Endothelial cell of umbilical vein (primary cell): ENCODE results near the gene SMOC2. TPM values are rescaled to one million over a fixed set of nuclear protein-coding genes. Genes with fewer than 3 reads are reported as not detected.

Experiments
- BruUV-seq: library from RNA; stranded (reverse); fragments of 400-500 nt; replicated peaks from 2 replicates; lab custom pipeline; 2021; lab: Mats Ljungman, UMichigan
- CTCF ChIA-PET: fragments of 300-600, 350-600 bp; sonication (Branson Sonifier 250); formaldehyde crosslinking; loops from one replicate; lab custom pipeline; 2021; ENCODE audit warnings: antibody characterized with exemption, inconsistent platforms; lab: Charles Lee
- POLR2A ChIA-PET: fragments of 300-600, 350-600 bp; sonication (Branson Sonifier 250); formaldehyde crosslinking; loops from one replicate; lab custom pipeline; 2021; ENCODE audit warnings: antibody characterized with exemption, inconsistent platforms; lab: Charles Lee
- DNase-seq: peaks from one replicate; pipeline ENCODE4 v3.0.0-alpha.2; 2011; ENCODE audit warnings: low read depth, low spot score
- FAIRE-seq: peaks from 2 replicates; lab custom pipeline; 2011; peaks lifted over from hg19 to GRCh38; lab: Jason Lieb, UNC
- H2AFZ ChIP-seq: 2 replicates; pipeline ENCODE4 v1.6.0; 2012; ENCODE audit warnings: low read depth, low read length, control low read depth, inconsistent platforms
- H3K27ac ChIP-seq: 2 replicates; pipeline ENCODE4 v1.5.1; 2011; ENCODE audit warnings: low read depth, mild to moderate bottlenecking, control low read depth, low read length, moderate library complexity; ENCODE audit not compliant: insufficient read depth
- H3K27me3 ChIP-seq, 2 experiments: 2 replicates each; pipeline versions ENCODE4 v1.6.0 to v1.6.1; 2011; ENCODE audit warnings: low read length in 2 of 2, mixed read lengths in 1 of 2; ENCODE audit not compliant: control insufficient read depth in 2 of 2, insufficient read depth in 2 of 2
- H3K36me3 ChIP-seq, 2 experiments: 2 replicates in 1 of 2; 3 replicates in 1 of 2; pipeline ENCODE4 v1.5.1; 2011; ENCODE audit warnings: low read length in 2 of 2, mild to moderate bottlenecking in 1 of 2, moderate library complexity in 1 of 2; ENCODE audit not compliant: control insufficient read depth in 2 of 2, insufficient read depth in 2 of 2; ENCODE audit errors: extremely low read depth in 1 of 2
- H3K4me1 ChIP-seq: 3 replicates; pipeline ENCODE4 v1.5.1; 2011; ENCODE audit warnings: mild to moderate bottlenecking, low read length; ENCODE audit not compliant: control insufficient read depth, insufficient read depth; ENCODE audit errors: extremely low read depth
- H3K4me2 ChIP-seq: 2 replicates; pipeline ENCODE4 v1.6.1; 2011; ENCODE audit warnings: low read length, control low read depth, mixed read lengths; ENCODE audit not compliant: insufficient read depth
- H3K4me3 ChIP-seq, 3 experiments: fragments of 200-600 bp in 1 of 3; sonication (generic), shearing (Covaris generic) in 1 of 3; replicated peaks in 1 of 3; 2 replicates each; pipeline ENCODE4 v1.5.1; 2011 to 2016; ENCODE audit warnings: control low read depth in 3 of 3, low read length in 3 of 3, mild to moderate bottlenecking in 2 of 3, inconsistent platforms in 1 of 3, low read depth in 1 of 3, moderate library complexity in 1 of 3; ENCODE audit not compliant: insufficient read depth in 1 of 3
- H3K79me2 ChIP-seq: 2 replicates; pipeline ENCODE4 v1.6.0; 2012; ENCODE audit warnings: low read length, inconsistent platforms; ENCODE audit not compliant: control insufficient read depth, insufficient read depth
- H3K9ac ChIP-seq: replicated peaks from 2 replicates; pipeline ENCODE3; 2011; ENCODE audit warnings: low read length, control low read depth; ENCODE audit not compliant: insufficient read depth; ENCODE audit errors: extremely low read depth
- H3K9me1 ChIP-seq: replicated peaks from 3 replicates; pipeline ENCODE4 v1.6.0; 2011; ENCODE audit warnings: mild to moderate bottlenecking, low read length; ENCODE audit not compliant: control insufficient read depth, insufficient read depth; ENCODE audit errors: extremely low read depth
- H3K9me3 ChIP-seq: replicated peaks from 2 replicates; pipeline ENCODE4 v1.5.1; 2012; ENCODE audit warnings: low read length, inconsistent platforms; ENCODE audit not compliant: control insufficient read depth, insufficient read depth
- H4K20me1 ChIP-seq: replicated peaks from 2 replicates; pipeline ENCODE3; 2011; ENCODE audit warnings: mild to moderate bottlenecking, low read length; ENCODE audit not compliant: control insufficient read depth, insufficient read depth; ENCODE audit errors: extremely low read depth
- CTCF ChIP-seq, 2 donors: IDR thresholded peaks; 1 replicate in 1 of 2; 2 replicates in 1 of 2; pipeline ENCODE4 v1.5.1; 2011; ENCODE audit warnings: low read length in 2 of 2, mild to moderate bottlenecking in 2 of 2, moderate library complexity in 2 of 2, control low read depth in 1 of 2, inconsistent platforms in 1 of 2, low read depth in 1 of 2; ENCODE audit not compliant: insufficient read depth in 1 of 2; ENCODE audit errors: extremely low read depth in 1 of 2
- EZH2 ChIP-seq: IDR thresholded peaks from 2 replicates; pipeline ENCODE4 v1.6.1; 2012; ENCODE audit warnings: borderline replicate concordance, low read depth, mild to moderate bottlenecking, moderate library complexity, low read length, inconsistent platforms; ENCODE audit not compliant: severe bottlenecking
- FOS ChIP-seq: IDR thresholded peaks from 2 replicates; pipeline ENCODE4 v1.6.1; 2011; ENCODE audit warnings: mild to moderate bottlenecking, low read length, moderate library complexity, borderline replicate concordance; ENCODE audit not compliant: insufficient read depth
- GATA2 ChIP-seq: IDR thresholded peaks from 2 replicates; pipeline ENCODE4 v1.7.0; 2011; ENCODE audit warnings: low read depth, mild to moderate bottlenecking, moderate library complexity, mixed read lengths, low read length; ENCODE audit not compliant: insufficient read length, insufficient read depth
- JUN ChIP-seq: IDR thresholded peaks from 2 replicates; pipeline ENCODE4 v1.6.1; 2011; ENCODE audit warnings: borderline replicate concordance, low read depth; ENCODE audit not compliant: insufficient read length, insufficient read depth
- MAX ChIP-seq: IDR thresholded peaks from 2 replicates; pipeline ENCODE4 v1.6.1; 2011; ENCODE audit not compliant: insufficient read depth, insufficient read length
- MYC ChIP-seq: IDR thresholded peaks from one replicate; pipeline ENCODE4 v1.6.1; 2011; ENCODE audit warnings: mild to moderate bottlenecking, low read depth, low read length
- POLR2A ChIP-seq: IDR thresholded peaks from 2 replicates; pipeline ENCODE4 v1.6.1; 2012; ENCODE audit warnings: low read depth, mild to moderate bottlenecking, control low read depth, low read length
- POLR2AphosphoS5 ChIP-seq: IDR thresholded peaks from 2 replicates; pipeline ENCODE4 v1.6.1; 2012; ENCODE audit warnings: low read depth, mild to moderate bottlenecking, control low read depth, low read length, moderate library complexity; ENCODE audit not compliant: insufficient read depth
- dilution Hi-C: fragments of 300-500 bp; cut with MboI; formaldehyde crosslinking; loops from one replicate; pipeline ENCODE4 v1.15.0; 2019; ENCODE audit warnings: low sequenced_read_pairs; ENCODE audit not compliant: extremely low pct_ligation_motif_present
- intact Hi-C: fragments of 100-400 bp; cut with micrococcal nuclease; formaldehyde crosslinking; loops from one replicate; pipeline ENCODE4 v1.10.0; 2022
- polyA plus RNA-seq, 4 experiments: library from polyadenylated mRNA; depleted of rRNA in 3 of 4; stranded (reverse) in 3 of 4; unstranded in 1 of 4; fragments of >200 nt; gene quantifications; 2 replicates each; pipeline versions ENCODE4 v1.2.1 to v1.2.3, GENCODE V29; 2011 to 2012; ENCODE audit warnings: missing spikeins in 1 of 4
- total RNA-seq: library from RNA; stranded (reverse); gene quantifications from 2 replicates; pipeline ENCODE4 v1.2.3, GENCODE V29; 2021

Gene SMOC2
- total and polyA plus RNA-seq, 2 donors (not counting 3 experiments of a cell fraction or from before 2014, with no cell fraction given): not detected

GRCh38 chr6:168708526-168708925 lies 267.5 kb downstream of the SMOC2 start:
- BruUV-seq: no TSS peak
- FAIRE-seq (no peak), DNase-seq (no peak)
- dilution Hi-C loops: no loop called here
- Histone ChIP-seq H4K20me1 (no peaks in the 10 kb centered on the region), H3K9me3 (peaks cover 8% of the 10 kb centered on the region), H3K79me2 (no peaks in the 10 kb centered on the region), H3K36me3 (no peaks in the 10 kb centered on the region), H3K27ac (no peak overlapping the region), H3K4me1 (no peaks in the 10 kb centered on the region), H3K9me1 (no peaks in the 10 kb centered on the region), H3K27me3 (no peaks in the 10 kb centered on the region), H3K9ac (no peak overlapping the region), H2AFZ (no peak overlapping the region), H3K4me2 (no peak overlapping the region), H3K4me3 (no peak overlapping the region)
- ChIA-PET POLR2A (no interaction called here), CTCF (no interaction called here)
- intact Hi-C loops: no loop called here
- TF ChIP-seq MAX: no peak
- no peak for TF ChIP-seq POLR2AphosphoS5
- no peak for TF ChIP-seq GATA2

- Histone ChIP-seq H3K36me3 (no peaks in the 10 kb centered on the region), H3K4me1 (no peaks in the 10 kb centered on the region), H2AFZ (no peak overlapping the region), H3K79me2 (no peaks in the 10 kb centered on the region), H4K20me1 (no peaks in the 10 kb centered on the region), H3K27me3 (no peaks in the 10 kb centered on the region), H3K4me3 (no peak overlapping the region), H3K4me2 (no peak overlapping the region), H3K9me3 (peaks cover 8% of the 10 kb centered on the region), H3K27ac (no peak overlapping the region), H3K9me1 (no peaks in the 10 kb centered on the region), H3K9ac (no peak overlapping the region)
- ChIA-PET POLR2A (no interaction called here), CTCF (no interaction called here)
- no peak for TF ChIP-seq JUN
- TF ChIP-seq MAX: no peak
- TF ChIP-seq POLR2AphosphoS5: no peak
- TF ChIP-seq POLR2A: no peak
- TF ChIP-seq FOS: no peak
- no peak for TF ChIP-seq CTCF (IDR thresholded peaks at IDR 0.05; ENCODE audit: extremely low read depth in 1 of 2, insufficient read depth in 1 of 2, low read depth in 1 of 2, low read length in 2 of 2)
- no peak for TF ChIP-seq MYC
- TF ChIP-seq EZH2: no peak
- TF ChIP-seq GATA2: no peak
- FAIRE-seq (no peak), DNase-seq (no peak)
- dilution Hi-C loops (no loop called here), intact Hi-C loops (no loop called here)
- no TSS peak for BruUV-seq
These were observed 268.0 kb downstream of the SMOC2 start for GRCh38 chr6:168708984-168709383.
